Medulla oblongata (tissue), 1 donor: ENCODE results near the gene SYT2.
"Not testable (repeated sequence)": the region's sequence is repeated elsewhere in the genome, so short reads cannot be mapped to it uniquely, and the experiment has no call there.

Experiments
- DNase-seq: peaks from one replicate; pipeline ENCODE4 v3.0.0-alpha.2; 2015; ENCODE audit errors: extremely low spot score

Gene SYT2

DNA sequence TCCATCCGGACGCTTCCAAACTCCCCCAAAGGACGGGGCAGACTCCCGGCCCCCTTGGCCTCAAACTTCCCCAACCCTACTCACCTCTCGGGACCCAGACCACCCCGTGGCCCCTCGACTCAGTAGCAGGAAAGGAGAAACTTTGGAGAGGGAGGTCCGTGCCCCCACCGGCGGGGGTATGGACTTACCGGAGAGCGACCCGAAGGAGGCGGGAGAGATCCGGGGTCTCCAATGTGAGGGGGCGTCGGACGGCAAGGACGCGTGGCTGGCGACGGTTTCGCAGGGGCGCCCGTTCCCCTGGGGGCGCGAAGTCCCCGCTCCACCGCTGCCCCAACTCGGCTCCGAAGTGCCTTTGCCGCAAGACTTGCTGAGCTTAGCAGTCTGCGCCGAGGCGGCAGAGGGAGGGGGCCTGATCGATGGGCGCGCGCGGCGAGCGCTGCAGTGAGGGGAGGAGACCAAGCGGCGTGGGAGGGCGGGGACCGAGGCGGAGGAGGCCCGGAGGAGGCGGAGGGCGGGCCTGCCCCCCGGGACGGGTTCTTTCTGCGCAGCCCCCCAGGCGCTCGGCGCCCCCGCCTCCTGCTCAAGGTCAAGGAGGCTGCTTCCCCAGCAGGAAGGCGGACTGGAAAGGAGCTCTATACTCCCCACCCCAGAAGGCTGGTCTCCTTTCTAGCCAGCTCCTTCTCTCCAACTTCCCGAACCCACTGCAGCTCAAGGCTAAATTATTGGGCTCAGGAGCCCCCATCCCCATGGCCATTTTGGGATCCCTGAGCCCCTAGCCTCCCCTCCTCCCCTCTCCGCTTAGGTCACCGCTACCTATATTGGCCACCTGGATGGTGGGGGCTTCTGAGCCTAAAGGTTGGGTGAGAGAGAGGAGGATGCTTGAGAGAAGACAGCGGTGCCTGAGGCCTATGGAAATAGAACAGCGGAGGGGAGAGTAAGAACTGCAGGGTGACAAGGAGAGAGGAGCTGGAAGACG, at the start of gene SYT2:
TSS of gene SYT2 (minus strand) at position 385 of the 976 bp plus-strand sequence. CDS start 104,682 bp downstream, outside the sequence.
- no peak for DNase-seq

- no peak for DNase-seq
Observed at GRCh38 chr1:202756391-202756790, 46.1 kb upstream of the SYT2 start.

- no peak for DNase-seq
Observed at GRCh38 chr1:202754293-202754692, 44.0 kb upstream of the SYT2 start.

DNA sequence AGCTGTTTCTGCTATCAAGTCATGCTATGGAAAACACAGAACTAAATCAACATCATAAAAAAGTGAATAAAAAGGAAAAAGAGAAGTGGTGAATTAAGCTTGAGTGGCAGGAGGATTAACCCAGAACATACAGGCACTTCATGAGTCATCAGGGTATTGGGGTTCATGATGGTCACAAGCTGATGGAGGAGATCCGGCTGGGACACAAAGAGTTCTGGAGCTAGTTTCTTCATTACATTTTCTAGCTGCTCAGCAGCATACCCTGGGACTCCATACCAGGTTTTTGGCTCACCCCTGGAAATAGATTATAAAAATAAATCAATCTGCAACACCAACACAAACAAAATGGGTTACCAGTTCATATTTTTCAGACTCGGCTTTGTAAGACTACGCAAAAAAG, 42.5 kb upstream of the SYT2 start:
- DNase-seq, result no peak

- no peak for DNase-seq
Observed at GRCh38 chr1:202750761-202751160, 40.5 kb upstream of the SYT2 start.

- DNase-seq, result no peak
Observed at GRCh38 chr1:202750024-202750423, 39.8 kb upstream of the SYT2 start.

DNA sequence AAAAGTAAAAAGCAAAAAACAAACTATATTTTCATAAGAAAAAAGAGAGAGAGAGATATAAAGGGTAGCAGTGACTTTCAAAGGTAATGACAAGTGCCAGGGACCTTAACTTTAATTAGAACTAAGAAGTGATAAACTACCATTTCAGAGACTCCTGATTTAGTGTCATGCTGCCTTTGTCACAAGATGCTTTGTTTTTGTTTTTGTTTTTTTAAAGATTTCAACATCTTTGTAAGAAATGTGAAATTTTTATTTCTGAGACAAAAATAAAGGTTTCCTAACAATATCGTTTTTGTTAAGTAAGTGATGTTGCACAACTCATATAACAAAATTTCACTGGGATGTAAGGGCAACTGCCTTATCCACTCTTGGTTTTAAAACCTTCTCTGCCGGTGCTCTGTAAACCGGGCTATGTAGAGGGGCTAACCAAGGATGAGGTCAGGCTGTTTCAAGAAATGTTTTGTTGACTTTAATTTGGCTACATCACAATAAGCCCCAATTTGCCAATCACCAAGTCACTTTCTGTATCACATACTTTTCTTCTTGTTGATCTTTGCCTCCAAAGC, 35.2 kb upstream of the SYT2 start:
- DNase-seq, result no peak

- not testable (repeated sequence) for DNase-seq
Observed at GRCh38 chr1:202744770-202745169, 34.5 kb upstream of the SYT2 start.

- DNase-seq, result no peak
Observed at GRCh38 chr1:202742496-202742895, 32.2 kb upstream of the SYT2 start.

- no peak for DNase-seq
Observed at GRCh38 chr1:202733251-202733650, 23.0 kb upstream of the SYT2 start.

DNA sequence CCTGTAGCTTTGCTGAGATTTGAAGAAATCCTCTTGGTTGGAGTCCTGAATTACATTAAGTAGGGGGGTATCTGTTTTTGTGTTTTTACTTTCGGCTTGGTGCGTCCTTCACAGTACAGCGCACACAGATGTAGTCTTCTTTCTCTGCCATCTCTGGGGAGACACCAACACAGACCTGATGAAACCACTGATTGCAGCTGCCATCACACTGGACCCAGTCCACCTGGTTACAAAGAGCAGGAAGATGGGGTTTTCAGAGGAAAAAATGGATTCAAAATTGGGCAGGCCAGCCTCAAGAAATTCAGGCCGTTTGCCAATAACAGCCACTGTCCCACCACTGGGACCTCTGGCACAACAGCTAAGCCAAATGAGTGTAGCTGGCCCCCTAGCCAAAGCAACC, 18.7 kb upstream of the SYT2 start:
- DNase-seq, result no peak

- DNase-seq, result no peak
Observed at GRCh38 chr1:202725526-202725925, 15.3 kb upstream of the SYT2 start.

GRCh38 chr1:202723708-202724107, 13.5 kb upstream of the SYT2 start:
- DNase-seq, result no peak

DNA sequence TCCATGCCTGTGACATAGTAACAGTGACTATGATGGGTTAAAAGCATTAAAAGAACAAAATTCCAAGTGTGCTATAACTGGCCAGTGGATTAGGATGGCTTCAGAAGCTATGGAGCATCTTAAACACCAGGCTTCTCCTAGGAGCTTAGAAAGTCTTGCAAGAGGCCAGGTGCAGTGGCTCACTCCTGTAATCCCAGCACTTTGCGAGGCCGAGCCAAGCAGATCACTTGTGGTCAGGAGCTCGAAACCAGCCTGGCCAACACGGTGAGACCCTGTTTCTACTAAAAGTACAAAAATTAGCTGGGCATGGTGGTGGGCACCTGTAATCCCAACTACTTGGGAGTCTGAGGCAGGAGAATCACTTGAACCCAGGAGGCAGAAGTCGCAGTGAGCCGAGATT, 12.8 kb upstream of the SYT2 start:
- not testable (repeated sequence) for DNase-seq

DNA sequence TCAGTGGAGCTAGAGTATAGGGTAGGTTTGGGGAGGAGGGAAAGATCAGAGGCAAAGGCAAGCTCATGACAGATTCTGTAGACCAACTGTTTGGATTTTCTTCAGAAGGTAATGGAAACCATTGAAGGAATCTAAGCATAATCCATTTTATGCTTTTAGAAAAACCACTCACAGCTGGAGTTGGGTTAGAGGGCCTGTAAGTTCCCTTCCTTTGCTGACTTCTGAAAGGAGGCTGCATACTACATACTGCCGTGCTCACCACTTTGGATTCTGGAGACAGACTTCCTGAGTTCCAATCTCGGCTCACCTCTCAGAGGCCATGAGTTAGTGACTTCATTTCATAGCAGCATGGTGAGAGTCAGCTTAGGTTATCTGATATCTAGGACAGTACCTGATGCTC, 6.4 kb upstream of the SYT2 start:
- no peak for DNase-seq

GRCh38 chr1:202714202-202714601, 3.9 kb upstream of the SYT2 start:
- DNase-seq, result not testable (repeated sequence)

- no peak for DNase-seq
Observed at GRCh38 chr1:202713110-202713509, 2.9 kb upstream of the SYT2 start.

GRCh38 chr1:202711949-202712635, 1.8 kb upstream of the SYT2 start:
- no peak for DNase-seq

- DNase-seq, result no peak
Observed at GRCh38 chr1:202709276-202710041, 795 bp downstream of the SYT2 start.

- no peak for DNase-seq
Observed at GRCh38 chr1:202708456-202709275, 1.6 kb downstream of the SYT2 start.

GRCh38 chr1:202706851-202707250, 3.4 kb downstream of the SYT2 start:
- no peak for DNase-seq
